RWPE1 (cell line): ENCODE results near the gene PLA2G2F.

ENCODE experiments used
- CTCF ChIA-PET: fragments of 350-600 bp; sonication (Branson Sonifier 250); formaldehyde crosslinking; extraction: SDS; loops from one replicate; lab custom pipeline; 2021; lab: Yijun Ruan, JAX
- POLR2A ChIA-PET: fragments of 400-600 bp; formaldehyde crosslinking; extraction: SDS; loops from one replicate; lab custom pipeline; 2020; ENCODE audit warnings: antibody characterized with exemption; ENCODE audit not compliant: low non-redundant PET; lab: Yijun Ruan, JAX
- DNase-seq: peaks from one replicate; pipeline ENCODE4 v3.0.0; 2012; ENCODE audit warnings: low spot score
- H3K27ac ChIP-seq: fragments of 450-650 bp; 2 replicates; pipeline ENCODE4 v1.5.1; 2017
- CTCF ChIP-seq: fragments of 450-650 bp; conservative IDR thresholded peaks from 2 replicates; pipeline ENCODE4 v1.5.1; 2017; ENCODE audit warnings: low read depth, mild to moderate bottlenecking

PLA2G2F gene

GRCh38 chr1:20147846-20148570, 8.9 kb downstream of the PLA2G2F start:
- CTCF ChIA-PET: no interaction called here
- POLR2A ChIA-PET: no interaction called here
- H3K27ac ChIP-seq: no peak overlapping the region
- TF ChIP-seq CTCF: no peak
- no peak for DNase-seq

- ChIA-PET CTCF (no interaction called here), POLR2A (no interaction called here)
- no peak for TF ChIP-seq CTCF
- H3K27ac ChIP-seq: no peak overlapping the region
- DNase-seq: no peak
Measured at GRCh38 chr1:20148571-20149500, 9.7 kb downstream of the PLA2G2F start.

- ChIA-PET CTCF (interaction anchor here (0.7 to 1.4 kb wide), 2 partner anchors 58 to 232 kb away, joined by 3 read pairs; no protein-coding TSS in a partner anchor), POLR2A (no interaction called here)
- no peak for TF ChIP-seq CTCF
- H3K27ac ChIP-seq: no peak overlapping the region
- DNase-seq: no peak
Measured at GRCh38 chr1:20149601-20150325, 10.6 kb downstream of the PLA2G2F start.

GRCh38 chr1:20150326-20150705, 11.2 kb downstream of the PLA2G2F start:
- POLR2A ChIA-PET: no interaction called here
- no peak for TF ChIP-seq CTCF
- CTCF ChIA-PET: interaction anchor here (0.7 to 1.4 kb wide), 2 partner anchors 59 to 233 kb away, joined by 3 read pairs; no protein-coding TSS in a partner anchor
- no peak overlapping the region for H3K27ac ChIP-seq
- DNase-seq: no peak

- no peak overlapping the region for H3K27ac ChIP-seq
- DNase-seq: no peak
- TF ChIP-seq CTCF: no peak
- CTCF ChIA-PET: interaction anchor here (1.4 kb wide), 1 partner anchor 233 kb away, joined by 3 read pairs; no protein-coding TSS in a partner anchor
- POLR2A ChIA-PET: no interaction called here
Measured at GRCh38 chr1:20150969-20151368, 11.8 kb downstream of the PLA2G2F start.
